GM19468 (cell line): ENCODE measurements around the gene SLIT3.

Source experiments
- ATAC-seq: cut with Tn5 transposase; IDR thresholded peaks from one replicate; pipeline ENCODE4 v1.9.1; 2021; ENCODE audit warnings: mild to moderate bottlenecking, moderate library complexity, moderate number of reproducible peaks; ENCODE audit not compliant: unreplicated experiment; ENCODE audit errors: extremely low read depth

Gene SLIT3

GRCh38 chr5:169272731-169273427 is 28.1 kb downstream of the SLIT3 start:
- no peak for ATAC-seq

GRCh38 chr5:169272111-169272510 is 28.8 kb downstream of the SLIT3 start:
- ATAC-seq, result no peak

- ATAC-seq, result no peak
Observed at GRCh38 chr5:169270827-169271226, 30.1 kb downstream of the SLIT3 start.

- no peak for ATAC-seq
Observed at GRCh38 chr5:169268019-169268418, 32.9 kb downstream of the SLIT3 start.

GRCh38 chr5:169265888-169266287 is 35.1 kb downstream of the SLIT3 start:
- ATAC-seq, result no peak

- no peak for ATAC-seq
Observed at GRCh38 chr5:169263591-169263990, 37.3 kb downstream of the SLIT3 start.

- no peak for ATAC-seq
Observed at GRCh38 chr5:169260896-169261569, 39.9 kb downstream of the SLIT3 start.

GRCh38 chr5:169258372-169259000 is 42.5 kb downstream of the SLIT3 start:
- ATAC-seq, result no peak

GRCh38 chr5:169256191-169256590 is 44.7 kb downstream of the SLIT3 start:
- no peak for ATAC-seq

GRCh38 chr5:169253071-169253470 is 47.9 kb downstream of the SLIT3 start:
- no peak for ATAC-seq

- ATAC-seq, result no peak
Observed at GRCh38 chr5:169251333-169252084, 49.4 kb downstream of the SLIT3 start.

- no peak for ATAC-seq
Observed at GRCh38 chr5:169250887-169251286, 50.1 kb downstream of the SLIT3 start.

GRCh38 chr5:169248996-169249395 is 51.9 kb downstream of the SLIT3 start:
- no peak for ATAC-seq

GRCh38 chr5:169248550-169248949 is 52.4 kb downstream of the SLIT3 start:
- ATAC-seq, result no peak

- no peak for ATAC-seq
Observed at GRCh38 chr5:169244812-169245211, 56.1 kb downstream of the SLIT3 start.

GRCh38 chr5:169243651-169244422 is 57.1 kb downstream of the SLIT3 start:
- ATAC-seq, result no peak

GRCh38 chr5:169242849-169243186 is 58.1 kb downstream of the SLIT3 start:
- ATAC-seq, result no peak

GRCh38 chr5:169242175-169242848 is 58.6 kb downstream of the SLIT3 start:
- ATAC-seq, result no peak

GRCh38 chr5:169229342-169229892 is 71.5 kb downstream of the SLIT3 start:
- ATAC-seq, result no peak
